Liver (tissue), 9 donors: ENCODE results near the gene TMEM232. TPM values are rescaled to one million over a fixed set of nuclear protein-coding genes. Genes with fewer than 3 reads are reported as not detected.

Experiments
- DNase-seq: peaks from one replicate; pipeline ENCODE4 v3.0.0-alpha.2; 2017; ENCODE audit warnings: low spot score
- H3K27ac ChIP-seq, 2 donors: one replicate each; pipeline ENCODE4 v1.7.0; 2013; ENCODE audit warnings: inconsistent platforms in 2 of 2, low read length in 2 of 2, control low read depth in 1 of 2, low read depth in 1 of 2, mild to moderate bottlenecking in 1 of 2
- H3K27me3 ChIP-seq, 4 donors: one replicate each; pipeline versions ENCODE4 v1.6.1 to v1.7.0; 2013; ENCODE audit warnings: low read length in 3 of 4, inconsistent platforms in 1 of 4, mild to moderate bottlenecking in 1 of 4, moderate library complexity in 1 of 4; ENCODE audit not compliant: control insufficient read depth in 4 of 4, insufficient read depth in 4 of 4
- H3K36me3 ChIP-seq, 4 donors: one replicate each; pipeline versions ENCODE4 v1.6.1 to v1.7.0; 2013; ENCODE audit warnings: low read length in 3 of 4, mild to moderate bottlenecking in 3 of 4, low read depth in 1 of 4, moderate library complexity in 1 of 4; ENCODE audit not compliant: control insufficient read depth in 4 of 4, insufficient read depth in 3 of 4
- H3K4me1 ChIP-seq, 4 donors: one replicate each; pipeline versions ENCODE4 v1.6.1 to v1.7.0; 2013; ENCODE audit warnings: low read length in 3 of 4, mild to moderate bottlenecking in 3 of 4, moderate library complexity in 1 of 4; ENCODE audit not compliant: control insufficient read depth in 4 of 4, insufficient read depth in 4 of 4
- H3K4me3 ChIP-seq, 3 donors: one replicate each; pipeline versions ENCODE4 v1.6.1 to v1.7.0; 2013; ENCODE audit warnings: low read length in 3 of 3, control low read depth in 1 of 3, low read depth in 1 of 3, mild to moderate bottlenecking in 1 of 3
- H3K9ac ChIP-seq, 2 donors: one replicate each; pipeline ENCODE4 v1.7.0; 2013; ENCODE audit warnings: low read length in 2 of 2, mild to moderate bottlenecking in 2 of 2, moderate library complexity in 2 of 2, control low read depth in 1 of 2, low read depth in 1 of 2
- H3K9me3 ChIP-seq, 4 donors: one replicate each; pipeline versions ENCODE4 v1.6.1 to v1.7.0; 2013; ENCODE audit warnings: low read length in 3 of 4; ENCODE audit not compliant: control insufficient read depth in 4 of 4
- ATF3 ChIP-seq: IDR thresholded peaks from 2 replicates; pipeline ENCODE4 v1.6.1; 2016; ENCODE audit warnings: antibody characterized with exemption
- CTCF ChIP-seq: fragments of 150-350 bp; IDR thresholded peaks from 2 replicates; pipeline ENCODE4 v1.5.1; 2017; ENCODE audit warnings: improper control_type of control experiment, low read depth, low read length; ENCODE audit not compliant: missing input control
- EGR1 ChIP-seq, 2 donors: IDR thresholded peaks; 2 replicates each; pipeline ENCODE4 v1.6.1; 2016 to 2018; ENCODE audit warnings: antibody characterized with exemption in 2 of 2, low read depth in 2 of 2
- FOXA1 ChIP-seq: IDR thresholded peaks from 2 replicates; pipeline ENCODE4 v1.6.1; 2016; ENCODE audit warnings: antibody characterized with exemption
- FOXA2 ChIP-seq: IDR thresholded peaks from 2 replicates; pipeline ENCODE4 v1.6.1; 2016; ENCODE audit warnings: antibody characterized with exemption
- GABPA ChIP-seq, 2 donors: IDR thresholded peaks in 1 of 2; conservative IDR thresholded peaks in 1 of 2; 2 replicates each; pipeline ENCODE4 v1.6.1; 2016; ENCODE audit warnings: antibody characterized with exemption in 2 of 2, mild to moderate bottlenecking in 1 of 2, moderate library complexity in 1 of 2
- HNF4A ChIP-seq, 2 donors: conservative IDR thresholded peaks; 2 replicates each; pipeline ENCODE4 v1.6.1; 2016; ENCODE audit warnings: antibody characterized with exemption in 2 of 2, mild to moderate bottlenecking in 2 of 2
- HNF4G ChIP-seq: IDR thresholded peaks from 2 replicates; pipeline ENCODE4 v1.6.1; 2016; ENCODE audit warnings: antibody characterized with exemption
- JUND ChIP-seq, 2 donors: IDR thresholded peaks; 2 replicates each; pipeline ENCODE4 v1.6.1; 2016; ENCODE audit warnings: antibody characterized with exemption in 2 of 2
- NR2F2 ChIP-seq: IDR thresholded peaks from 2 replicates; pipeline ENCODE4 v1.6.1; 2016; ENCODE audit warnings: antibody characterized with exemption
- RAD21 ChIP-seq, 2 donors: IDR thresholded peaks; 2 replicates each; pipeline ENCODE4 v1.6.1; 2016; ENCODE audit warnings: antibody characterized with exemption in 2 of 2, mild to moderate bottlenecking in 2 of 2
- RXRA ChIP-seq, 2 donors: IDR thresholded peaks; 2 replicates each; pipeline ENCODE4 v1.6.1; 2017 to 2018; ENCODE audit warnings: antibody characterized with exemption in 2 of 2, mild to moderate bottlenecking in 1 of 2
- SP1 ChIP-seq: IDR thresholded peaks from 2 replicates; pipeline ENCODE4 v1.6.1; 2018; ENCODE audit warnings: antibody characterized with exemption, mild to moderate bottlenecking
- TAF1 ChIP-seq: conservative IDR thresholded peaks from 2 replicates; pipeline ENCODE4 v1.6.1; 2016; ENCODE audit warnings: antibody characterized with exemption, mild to moderate bottlenecking
- YY1 ChIP-seq: IDR thresholded peaks from 2 replicates; pipeline ENCODE4 v1.6.1; 2016; ENCODE audit warnings: antibody characterized with exemption, mild to moderate bottlenecking
- ZBTB33 ChIP-seq: IDR thresholded peaks from 2 replicates; pipeline ENCODE4 v1.6.1; 2016; ENCODE audit warnings: antibody characterized with exemption
- WGBS: extraction: QIAGEN DNeasy Blood & Tissue Kit; methylation state at CpG from one replicate; pipeline ENCODE4 v1.1.7; 2013; 5-methylcytosine and 5-hydroxymethylcytosine counted together
- polyA plus RNA-seq, 2 donors: library from polyadenylated mRNA; stranded (reverse) in 1 of 2; unstranded in 1 of 2; fragments of 200-250 nt in 1 of 2; fragments of >200 nt in 1 of 2; fragmentation: Nextera tagmentation in 1 of 2; extraction: Ambion mirVana in 1 of 2; gene quantifications; one replicate each; pipeline versions ENCODE4 v1.2.1 to v1.2.3, GENCODE V29; 2013 to 2015
- total RNA-seq, 2 donors: library from RNA; depleted of rRNA; stranded (reverse); fragments of >200 nt; gene quantifications; one replicate each; pipeline ENCODE4 v1.2.3, GENCODE V29; 2014
- TF ChIP-seq, protein P1 (sequence below): IDR thresholded peaks from 2 replicates; pipeline ENCODE4 v1.6.1; 2016; ENCODE audit warnings: antibody characterized with exemption
- TF ChIP-seq, protein P2 (sequence below): IDR thresholded peaks from 2 replicates; pipeline ENCODE4 v1.6.1; 2016; ENCODE audit warnings: antibody characterized with exemption, mild to moderate bottlenecking
- donor health status: healthy.
- donor health status: healthy.
- donor health status: healthy.
- donor health status: healthy.
- donor health status: healthy.

TMEM232 gene
- total and polyA plus RNA-seq, 4 donors: 0.39 to 2.5 (median 1.0) TPM

- no peak for TF ChIP-seq NR2F2
- TF ChIP-seq ZBTB33: no peak
- no peak for TF ChIP-seq RXRA (IDR thresholded peaks at IDR 0.05)
- no peak for TF ChIP-seq JUND (IDR thresholded peaks at IDR 0.05)
- no peak for TF ChIP-seq SP1
- TF ChIP-seq RAD21 (IDR thresholded peaks at IDR 0.05): no peak
- no peak for TF ChIP-seq FOXA2
- no peak for TF ChIP-seq YY1
- TF ChIP-seq, protein P1, sequence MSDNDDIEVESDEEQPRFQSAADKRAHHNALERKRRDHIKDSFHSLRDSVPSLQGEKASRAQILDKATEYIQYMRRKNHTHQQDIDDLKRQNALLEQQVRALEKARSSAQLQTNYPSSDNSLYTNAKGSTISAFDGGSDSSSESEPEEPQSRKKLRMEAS: no peak
- TF ChIP-seq FOXA1: no peak
- TF ChIP-seq EGR1 (IDR thresholded peaks at IDR 0.05; ENCODE audit: low read depth in 2 of 2): no peak
- no peak for TF ChIP-seq GABPA (IDR thresholded peaks at IDR 0.05 in 1 of 2, conservative IDR thresholded peaks at IDR 0.05 in 1 of 2)
- no peak for TF ChIP-seq HNF4G
- no peak for TF ChIP-seq TAF1
- TF ChIP-seq, protein P2, sequence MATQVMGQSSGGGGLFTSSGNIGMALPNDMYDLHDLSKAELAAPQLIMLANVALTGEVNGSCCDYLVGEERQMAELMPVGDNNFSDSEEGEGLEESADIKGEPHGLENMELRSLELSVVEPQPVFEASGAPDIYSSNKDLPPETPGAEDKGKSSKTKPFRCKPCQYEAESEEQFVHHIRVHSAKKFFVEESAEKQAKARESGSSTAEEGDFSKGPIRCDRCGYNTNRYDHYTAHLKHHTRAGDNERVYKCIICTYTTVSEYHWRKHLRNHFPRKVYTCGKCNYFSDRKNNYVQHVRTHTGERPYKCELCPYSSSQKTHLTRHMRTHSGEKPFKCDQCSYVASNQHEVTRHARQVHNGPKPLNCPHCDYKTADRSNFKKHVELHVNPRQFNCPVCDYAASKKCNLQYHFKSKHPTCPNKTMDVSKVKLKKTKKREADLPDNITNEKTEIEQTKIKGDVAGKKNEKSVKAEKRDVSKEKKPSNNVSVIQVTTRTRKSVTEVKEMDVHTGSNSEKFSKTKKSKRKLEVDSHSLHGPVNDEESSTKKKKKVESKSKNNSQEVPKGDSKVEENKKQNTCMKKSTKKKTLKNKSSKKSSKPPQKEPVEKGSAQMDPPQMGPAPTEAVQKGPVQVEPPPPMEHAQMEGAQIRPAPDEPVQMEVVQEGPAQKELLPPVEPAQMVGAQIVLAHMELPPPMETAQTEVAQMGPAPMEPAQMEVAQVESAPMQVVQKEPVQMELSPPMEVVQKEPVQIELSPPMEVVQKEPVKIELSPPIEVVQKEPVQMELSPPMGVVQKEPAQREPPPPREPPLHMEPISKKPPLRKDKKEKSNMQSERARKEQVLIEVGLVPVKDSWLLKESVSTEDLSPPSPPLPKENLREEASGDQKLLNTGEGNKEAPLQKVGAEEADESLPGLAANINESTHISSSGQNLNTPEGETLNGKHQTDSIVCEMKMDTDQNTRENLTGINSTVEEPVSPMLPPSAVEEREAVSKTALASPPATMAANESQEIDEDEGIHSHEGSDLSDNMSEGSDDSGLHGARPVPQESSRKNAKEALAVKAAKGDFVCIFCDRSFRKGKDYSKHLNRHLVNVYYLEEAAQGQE: no peak
- no peak for TF ChIP-seq CTCF
- no peak for TF ChIP-seq HNF4A (conservative IDR thresholded peaks at IDR 0.05)
- Histone ChIP-seq H3K36me3 (no peaks in the 10 kb centered on the region), H3K4me1 (peaks cover 2 to 19% (median 12%) of the 10 kb centered on the region in 4 donors), H3K27me3 (no peaks in the 10 kb centered on the region), H3K9ac (no peak overlapping the region), H3K27ac (no peak overlapping the region), H3K9me3 (no peaks in the 10 kb centered on the region), H3K4me3 (no peak overlapping the region)
- 77% methylated on average over 3 of the region's 3 CpGs for WGBS
- no peak for DNase-seq
These were observed 19.1 kb downstream of the TMEM232 start for GRCh38 chr5:110707260-110707844.

GRCh38 chr5:110705349-110705748 is 21.1 kb downstream of the TMEM232 start:
- TF ChIP-seq HNF4A (conservative IDR thresholded peaks at IDR 0.05) (no peak), ATF3 (no peak), NR2F2 (no peak), YY1 (no peak), GABPA (IDR thresholded peaks at IDR 0.05 in 1 of 2, conservative IDR thresholded peaks at IDR 0.05 in 1 of 2) (no peak), RAD21 (IDR thresholded peaks at IDR 0.05) (no peak), HNF4G (no peak), CTCF (no peak), EGR1 (IDR thresholded peaks at IDR 0.05; ENCODE audit: low read depth in 2 of 2) (no peak), FOXA1 (no peak)
- Histone ChIP-seq H3K4me3 (no peak overlapping the region), H3K36me3 (no peaks in the 10 kb centered on the region), H3K9ac (no peak overlapping the region), H3K4me1 (peaks cover 2 to 21% (median 13%) of the 10 kb centered on the region in 4 donors), H3K27me3 (no peaks in the 10 kb centered on the region), H3K9me3 (no peaks in the 10 kb centered on the region), H3K27ac (no peak overlapping the region)
- DNase-seq: no peak
